PFSK-1 (cell line): ENCODE data around the gene FNDC3A.

Experiments
- POLR2AphosphoS5 ChIP-seq: IDR thresholded peaks from 2 replicates; pipeline ENCODE4 v1.6.1; 2012; ENCODE audit warnings: low read depth, mild to moderate bottlenecking, control low read depth, low read length, moderate library complexity
- SIN3A ChIP-seq: IDR thresholded peaks from 2 replicates; pipeline ENCODE4 v1.6.1; 2012; ENCODE audit warnings: mild to moderate bottlenecking, low read length, moderate library complexity, borderline replicate concordance; ENCODE audit not compliant: insufficient read depth

DNA sequence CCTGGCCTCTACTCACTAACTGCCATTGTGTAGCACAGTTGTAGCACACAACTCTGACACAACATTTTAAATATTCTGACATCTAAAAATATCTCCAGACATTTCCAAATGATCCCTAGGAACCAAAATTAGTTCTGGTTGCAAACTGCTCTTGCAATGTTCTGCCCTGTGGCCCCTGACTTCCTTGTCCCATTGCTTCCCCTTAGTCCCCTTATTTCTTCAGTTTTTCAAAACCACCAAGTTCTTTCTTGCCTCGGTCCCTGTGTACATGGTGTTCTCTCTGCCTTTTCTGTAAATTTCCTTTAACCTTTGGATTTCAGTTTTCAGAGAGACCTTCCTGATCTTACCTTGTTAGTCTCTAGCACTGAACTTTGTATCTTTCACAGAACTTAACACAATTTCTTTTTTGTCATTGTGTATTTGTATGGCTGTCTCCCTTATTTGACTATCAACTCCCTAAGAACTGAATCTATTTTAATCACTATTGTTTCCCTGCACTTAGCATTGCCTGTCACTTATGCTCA is 156.8 kb downstream of the FNDC3A start:
- TF ChIP-seq POLR2AphosphoS5 (no peak), SIN3A (no peak)
